ENCODE results near the gene P2RX1. TPM values are rescaled to one million over a fixed set of nuclear protein-coding genes. Genes with fewer than 3 reads are reported as not detected.

The P2RX1 gene
- polyA plus RNA-seq, 4 donors: 2.2 to 53.4 (median 3.2) TPM; not detected in 1

- WGBS, 3 donors: 71 to 79% (median 78%) methylated on average over 13 to 21 of the region's 21 CpGs
- Histone ChIP-seq H3K4me3 (ENCODE audit: low read depth in 1 of 3, low read length in 3 of 3) (no peak overlapping the region), H3K27ac (ENCODE audit: low read depth in 1 of 3, low read length in 2 of 3) (no peak overlapping the region), H3K9me3 (ENCODE audit: control insufficient read depth in 2 of 2, insufficient read depth in 1 of 2, low read depth in 1 of 2, low read length in 1 of 2) (no peaks in the 10 kb centered on the region), H3K27me3 (ENCODE audit: control insufficient read depth in 3 of 3, insufficient read depth in 3 of 3, low read length in 3 of 3) (no peaks in the 10 kb centered on the region), H3K4me1 (ENCODE audit: control insufficient read depth in 3 of 3, insufficient read depth in 2 of 3, low read depth in 1 of 3, low read length in 2 of 3) (no peaks in the 10 kb centered on the region), H3K36me3 (ENCODE audit: control insufficient read depth in 3 of 3, insufficient read depth in 2 of 3, low read depth in 1 of 3, low read length in 3 of 3) (peaks cover 0 to 70% (median 0%) of the 10 kb centered on the region in 3 donors)
- DNase-seq: no peak
- no peak for FAIRE-seq
Observed at GRCh38 chr17:3903881-3904290, 12.4 kb downstream of the P2RX1 start.

- peaks cover 0 to 72% (median 0%) of the 10 kb centered on the region in 3 donors for H3K36me3 ChIP-seq (ENCODE audit: control insufficient read depth in 3 of 3, insufficient read depth in 2 of 3, low read depth in 1 of 3, low read length in 3 of 3)
- WGBS, 3 donors: 57 to 85% (median 65%) methylated on average over 25 of the region's 25 CpGs
- FAIRE-seq: no peak
- no peak for DNase-seq
- H3K27me3 ChIP-seq (ENCODE audit: control insufficient read depth in 3 of 3, insufficient read depth in 3 of 3, low read length in 3 of 3): no peaks in the 10 kb centered on the region
- H3K4me1 ChIP-seq (ENCODE audit: control insufficient read depth in 3 of 3, insufficient read depth in 2 of 3, low read depth in 1 of 3, low read length in 2 of 3): no peaks in the 10 kb centered on the region
- H3K4me3 ChIP-seq (ENCODE audit: low read depth in 1 of 3, low read length in 3 of 3): no peak overlapping the region
- no peak overlapping the region for H3K27ac ChIP-seq (ENCODE audit: low read depth in 1 of 3, low read length in 2 of 3)
- H3K9me3 ChIP-seq (ENCODE audit: control insufficient read depth in 2 of 2, insufficient read depth in 1 of 2, low read depth in 1 of 2, low read length in 1 of 2): no peaks in the 10 kb centered on the region
Observed at GRCh38 chr17:3903051-3903825, 13.0 kb downstream of the P2RX1 start.

GRCh38 chr17:3900646-3901045, 15.6 kb downstream of the P2RX1 start:
- H3K36me3 ChIP-seq (ENCODE audit: control insufficient read depth in 3 of 3, insufficient read depth in 2 of 3, low read depth in 1 of 3, low read length in 3 of 3): peaks cover 0 to 80% (median 0%) of the 10 kb centered on the region in 3 donors
- FAIRE-seq (no peak), DNase-seq (no peak)
- WGBS, 3 donors: 45 to 71% (median 57%) methylated on average over 6 of the region's 6 CpGs
- no peaks in the 10 kb centered on the region for H3K27me3 ChIP-seq (ENCODE audit: control insufficient read depth in 3 of 3, insufficient read depth in 3 of 3, low read length in 3 of 3)
- H3K27ac ChIP-seq (ENCODE audit: low read depth in 1 of 3, low read length in 2 of 3): no peak overlapping the region
- H3K9me3 ChIP-seq (ENCODE audit: control insufficient read depth in 2 of 2, insufficient read depth in 1 of 2, low read depth in 1 of 2, low read length in 1 of 2): no peaks in the 10 kb centered on the region
- H3K4me3 ChIP-seq (ENCODE audit: low read depth in 1 of 3, low read length in 3 of 3): no peak overlapping the region
- H3K4me1 ChIP-seq (ENCODE audit: control insufficient read depth in 3 of 3, insufficient read depth in 2 of 3, low read depth in 1 of 3, low read length in 2 of 3): peaks cover 0 to 7% (median 3%) of the 10 kb centered on the region in 3 donors

GRCh38 chr17:3897731-3898130, 18.5 kb downstream of the P2RX1 start:
- Histone ChIP-seq H3K27me3 (ENCODE audit: control insufficient read depth in 3 of 3, insufficient read depth in 3 of 3, low read length in 3 of 3) (no peaks in the 10 kb centered on the region), H3K4me1 (ENCODE audit: control insufficient read depth in 3 of 3, insufficient read depth in 2 of 3, low read depth in 1 of 3, low read length in 2 of 3) (peaks cover 6 to 31% (median 8%) of the 10 kb centered on the region in 3 donors), H3K9me3 (ENCODE audit: control insufficient read depth in 2 of 2, insufficient read depth in 1 of 2, low read depth in 1 of 2, low read length in 1 of 2) (no peaks in the 10 kb centered on the region), H3K27ac (ENCODE audit: low read depth in 1 of 3, low read length in 2 of 3) (no peak overlapping the region), H3K4me3 (ENCODE audit: low read depth in 1 of 3, low read length in 3 of 3) (no peak overlapping the region), H3K36me3 (ENCODE audit: control insufficient read depth in 3 of 3, insufficient read depth in 2 of 3, low read depth in 1 of 3, low read length in 3 of 3) (peaks cover 0 to 60% (median 0%) of the 10 kb centered on the region in 3 donors)
- FAIRE-seq: no peak
- 92 to 98% (median 92%) methylated on average over 11 to 12 of the region's 12 CpGs for WGBS, 3 donors
- no peak for DNase-seq

- no peak overlapping the region for H3K4me3 ChIP-seq (ENCODE audit: low read depth in 1 of 3, low read length in 3 of 3)
- FAIRE-seq (no peak), DNase-seq (no peak)
- H3K27ac ChIP-seq (ENCODE audit: low read depth in 1 of 3, low read length in 2 of 3): no peak overlapping the region
- no peaks in the 10 kb centered on the region for H3K9me3 ChIP-seq (ENCODE audit: control insufficient read depth in 2 of 2, insufficient read depth in 1 of 2, low read depth in 1 of 2, low read length in 1 of 2)
- peaks cover 6 to 34% (median 8%) of the 10 kb centered on the region in 3 donors for H3K4me1 ChIP-seq (ENCODE audit: control insufficient read depth in 3 of 3, insufficient read depth in 2 of 3, low read depth in 1 of 3, low read length in 2 of 3)
- H3K36me3 ChIP-seq (ENCODE audit: control insufficient read depth in 3 of 3, insufficient read depth in 2 of 3, low read depth in 1 of 3, low read length in 3 of 3): peaks cover 0 to 57% (median 0%) of the 10 kb centered on the region in 3 donors
- 80 to 92% (median 91%) methylated on average over 6 of the region's 6 CpGs for WGBS, 3 donors
- no peaks in the 10 kb centered on the region for H3K27me3 ChIP-seq (ENCODE audit: control insufficient read depth in 3 of 3, insufficient read depth in 3 of 3, low read length in 3 of 3)
Observed at GRCh38 chr17:3896968-3897235, 19.4 kb downstream of the P2RX1 start.

GRCh38 chr17:3896108-3896967, 19.9 kb downstream of the P2RX1 start:
- Histone ChIP-seq H3K27ac (ENCODE audit: low read depth in 1 of 3, low read length in 2 of 3) (no peak overlapping the region), H3K4me1 (ENCODE audit: control insufficient read depth in 3 of 3, insufficient read depth in 2 of 3, low read depth in 1 of 3, low read length in 2 of 3) (peaks cover 6 to 39% (median 8%) of the 10 kb centered on the region in 3 donors), H3K27me3 (ENCODE audit: control insufficient read depth in 3 of 3, insufficient read depth in 3 of 3, low read length in 3 of 3) (no peaks in the 10 kb centered on the region), H3K4me3 (ENCODE audit: low read depth in 1 of 3, low read length in 3 of 3) (no peak overlapping the region), H3K36me3 (ENCODE audit: control insufficient read depth in 3 of 3, insufficient read depth in 2 of 3, low read depth in 1 of 3, low read length in 3 of 3) (peaks cover 0 to 52% (median 0%) of the 10 kb centered on the region in 3 donors), H3K9me3 (ENCODE audit: control insufficient read depth in 2 of 2, insufficient read depth in 1 of 2, low read depth in 1 of 2, low read length in 1 of 2) (no peaks in the 10 kb centered on the region)
- DNase-seq: no peak
- no peak for FAIRE-seq
- 75 to 76% (median 75%) methylated on average over 15 of the region's 15 CpGs for WGBS, 3 donors

GRCh38 chr17:3895354-3895753, 20.9 kb downstream of the P2RX1 start:
- Histone ChIP-seq H3K27me3 (ENCODE audit: control insufficient read depth in 3 of 3, insufficient read depth in 3 of 3, low read length in 3 of 3) (no peaks in the 10 kb centered on the region), H3K4me1 (ENCODE audit: control insufficient read depth in 3 of 3, insufficient read depth in 2 of 3, low read depth in 1 of 3, low read length in 2 of 3) (peaks cover 6 to 43% (median 8%) of the 10 kb centered on the region in 3 donors), H3K4me3 (ENCODE audit: low read depth in 1 of 3, low read length in 3 of 3) (no peak overlapping the region), H3K9me3 (ENCODE audit: control insufficient read depth in 2 of 2, insufficient read depth in 1 of 2, low read depth in 1 of 2, low read length in 1 of 2) (no peaks in the 10 kb centered on the region), H3K36me3 (ENCODE audit: control insufficient read depth in 3 of 3, insufficient read depth in 2 of 3, low read depth in 1 of 3, low read length in 3 of 3) (peaks cover 0 to 52% (median 0%) of the 10 kb centered on the region in 3 donors), H3K27ac (ENCODE audit: low read depth in 1 of 3, low read length in 2 of 3) (peak overlapping the region; percentile 42 to 88 (median 83))
- FAIRE-seq (no peak), DNase-seq (no peak)
- 95 to 100% (median 98%) methylated on average over 3 of the region's 3 CpGs for WGBS, 3 donors

- Histone ChIP-seq H3K4me3 (ENCODE audit: low read depth in 1 of 3, low read length in 3 of 3) (no peak overlapping the region), H3K36me3 (ENCODE audit: control insufficient read depth in 3 of 3, insufficient read depth in 2 of 3, low read depth in 1 of 3, low read length in 3 of 3) (peaks cover 0 to 52% (median 0%) of the 10 kb centered on the region in 3 donors), H3K4me1 (ENCODE audit: control insufficient read depth in 3 of 3, insufficient read depth in 2 of 3, low read depth in 1 of 3, low read length in 2 of 3) (peaks cover 6 to 46% (median 8%) of the 10 kb centered on the region in 3 donors), H3K27ac (ENCODE audit: low read depth in 1 of 3, low read length in 2 of 3) (peak overlapping the region; percentile 42 to 88 (median 83)), H3K27me3 (ENCODE audit: control insufficient read depth in 3 of 3, insufficient read depth in 3 of 3, low read length in 3 of 3) (no peaks in the 10 kb centered on the region), H3K9me3 (ENCODE audit: control insufficient read depth in 2 of 2, insufficient read depth in 1 of 2, low read depth in 1 of 2, low read length in 1 of 2) (no peaks in the 10 kb centered on the region)
- DNase-seq (peak; percentile 86 to 88), FAIRE-seq (no peak)
- 8 to 39% (median 35%) methylated on average over 2 of the region's 2 CpGs for WGBS, 3 donors
Observed at GRCh38 chr17:3894911-3895343, 21.3 kb downstream of the P2RX1 start.
